Activated naive CD4-positive, alpha-beta T cell treated with anti-CD3 and anti-CD28 coated beads, Interleukin-2, amount 50 U/mL, for 16 hours (primary cell): ENCODE results near the gene AP3B1.
"Not testable (repeated sequence)": the region's sequence is repeated elsewhere in the genome, so short reads cannot be mapped to it uniquely, and the experiment has no call there.

Experiments
- DNase-seq: peaks from one replicate; pipeline ENCODE4 v3.0.0-alpha.2; 2020

The AP3B1 gene

GRCh38 chr5:78137290-78137689 lies 157.2 kb downstream of the AP3B1 start:
- DNase-seq, result no peak

GRCh38 chr5:78133423-78133822 lies 161.1 kb downstream of the AP3B1 start:
- DNase-seq, result no peak

GRCh38 chr5:78132507-78132906 lies 162.0 kb downstream of the AP3B1 start:
- DNase-seq, result no peak

- DNase-seq, result no peak
These were observed 164.9 kb downstream of the AP3B1 start for GRCh38 chr5:78129597-78129996.

- DNase-seq, result no peak
These were observed 166.6 kb downstream of the AP3B1 start for GRCh38 chr5:78127875-78128274.

- no peak for DNase-seq
These were observed 168.0 kb downstream of the AP3B1 start for GRCh38 chr5:78126536-78126935.

- no peak for DNase-seq
These were observed 178.3 kb downstream of the AP3B1 start for GRCh38 chr5:78116167-78116566.

GRCh38 chr5:78113689-78114264 lies 180.7 kb downstream of the AP3B1 start:
- no peak for DNase-seq

GRCh38 chr5:78112931-78113330 lies 181.6 kb downstream of the AP3B1 start:
- no peak for DNase-seq

GRCh38 chr5:78109891-78110324 lies 184.6 kb downstream of the AP3B1 start:
- no peak for DNase-seq

GRCh38 chr5:78108564-78108963 lies 185.9 kb downstream of the AP3B1 start:
- no peak for DNase-seq

GRCh38 chr5:78103232-78103918 lies 191.1 kb downstream of the AP3B1 start:
- no peak for DNase-seq

- no peak for DNase-seq
These were observed 192.0 kb downstream of the AP3B1 start for GRCh38 chr5:78102500-78102899.

- no peak for DNase-seq
These were observed 199.4 kb downstream of the AP3B1 start for GRCh38 chr5:78095125-78095524.

- DNase-seq, result no peak
These were observed 204.5 kb downstream of the AP3B1 start for GRCh38 chr5:78090002-78090401.

GRCh38 chr5:78078858-78079257 lies 215.6 kb downstream of the AP3B1 start:
- no peak for DNase-seq

- DNase-seq, result no peak
These were observed 217.0 kb downstream of the AP3B1 start for GRCh38 chr5:78077369-78078068.

GRCh38 chr5:78076351-78076750 lies 218.1 kb downstream of the AP3B1 start:
- DNase-seq, result no peak

- DNase-seq, result no peak
These were observed 219.2 kb downstream of the AP3B1 start for GRCh38 chr5:78075301-78075700.

GRCh38 chr5:78070691-78071090 lies 223.8 kb downstream of the AP3B1 start:
- DNase-seq, result not testable (repeated sequence)

- not testable (repeated sequence) for DNase-seq
These were observed 226.9 kb downstream of the AP3B1 start for GRCh38 chr5:78067581-78067980.

GRCh38 chr5:78066722-78067121 lies 227.8 kb downstream of the AP3B1 start:
- not testable (repeated sequence) for DNase-seq

- no peak for DNase-seq
These were observed 228.8 kb downstream of the AP3B1 start for GRCh38 chr5:78065663-78066062.

GRCh38 chr5:78064941-78065472 lies 229.5 kb downstream of the AP3B1 start:
- DNase-seq, result no peak
